Medulla oblongata (tissue), 1 donor: ENCODE results near the gene LCMT2.
A peak's percentile ranks its signal among the peaks of the same experiment; 100 is the strongest.

Source experiments
- DNase-seq: peaks from one replicate; pipeline ENCODE4 v3.0.0-alpha.2; 2015; ENCODE audit errors: extremely low spot score

LCMT2 gene, protein sequence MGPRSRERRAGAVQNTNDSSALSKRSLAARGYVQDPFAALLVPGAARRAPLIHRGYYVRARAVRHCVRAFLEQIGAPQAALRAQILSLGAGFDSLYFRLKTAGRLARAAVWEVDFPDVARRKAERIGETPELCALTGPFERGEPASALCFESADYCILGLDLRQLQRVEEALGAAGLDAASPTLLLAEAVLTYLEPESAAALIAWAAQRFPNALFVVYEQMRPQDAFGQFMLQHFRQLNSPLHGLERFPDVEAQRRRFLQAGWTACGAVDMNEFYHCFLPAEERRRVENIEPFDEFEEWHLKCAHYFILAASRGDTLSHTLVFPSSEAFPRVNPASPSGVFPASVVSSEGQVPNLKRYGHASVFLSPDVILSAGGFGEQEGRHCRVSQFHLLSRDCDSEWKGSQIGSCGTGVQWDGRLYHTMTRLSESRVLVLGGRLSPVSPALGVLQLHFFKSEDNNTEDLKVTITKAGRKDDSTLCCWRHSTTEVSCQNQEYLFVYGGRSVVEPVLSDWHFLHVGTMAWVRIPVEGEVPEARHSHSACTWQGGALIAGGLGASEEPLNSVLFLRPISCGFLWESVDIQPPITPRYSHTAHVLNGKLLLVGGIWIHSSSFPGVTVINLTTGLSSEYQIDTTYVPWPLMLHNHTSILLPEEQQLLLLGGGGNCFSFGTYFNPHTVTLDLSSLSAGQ

GRCh38 chr15:43329960-43330779 is at the start of gene LCMT2:
Gene LCMT2, minus strand, starts transcription at chr15:43330573. Its CDS starts 84 bp downstream, at chr15:43330489.
- peak; percentile 98 for DNase-seq

GRCh38 chr15:43378601-43379000 is 48.2 kb upstream of the LCMT2 start:
- no peak for DNase-seq

GRCh38 chr15:43376017-43376705 is 45.8 kb upstream of the LCMT2 start:
- no peak for DNase-seq

GRCh38 chr15:43370975-43371974 is 40.9 kb upstream of the LCMT2 start, which contains the start of the genes TUBGCP4 and ZSCAN29:
Gene TUBGCP4, plus strand, starts transcription at chr15:43371101. Its CDS starts 254 bp downstream, at chr15:43371355.
Gene ZSCAN29, minus strand, starts transcription at chr15:43371043. Its CDS starts 1,130 bp downstream, at chr15:43369913.
- DNase-seq: peak; percentile 81

DNA sequence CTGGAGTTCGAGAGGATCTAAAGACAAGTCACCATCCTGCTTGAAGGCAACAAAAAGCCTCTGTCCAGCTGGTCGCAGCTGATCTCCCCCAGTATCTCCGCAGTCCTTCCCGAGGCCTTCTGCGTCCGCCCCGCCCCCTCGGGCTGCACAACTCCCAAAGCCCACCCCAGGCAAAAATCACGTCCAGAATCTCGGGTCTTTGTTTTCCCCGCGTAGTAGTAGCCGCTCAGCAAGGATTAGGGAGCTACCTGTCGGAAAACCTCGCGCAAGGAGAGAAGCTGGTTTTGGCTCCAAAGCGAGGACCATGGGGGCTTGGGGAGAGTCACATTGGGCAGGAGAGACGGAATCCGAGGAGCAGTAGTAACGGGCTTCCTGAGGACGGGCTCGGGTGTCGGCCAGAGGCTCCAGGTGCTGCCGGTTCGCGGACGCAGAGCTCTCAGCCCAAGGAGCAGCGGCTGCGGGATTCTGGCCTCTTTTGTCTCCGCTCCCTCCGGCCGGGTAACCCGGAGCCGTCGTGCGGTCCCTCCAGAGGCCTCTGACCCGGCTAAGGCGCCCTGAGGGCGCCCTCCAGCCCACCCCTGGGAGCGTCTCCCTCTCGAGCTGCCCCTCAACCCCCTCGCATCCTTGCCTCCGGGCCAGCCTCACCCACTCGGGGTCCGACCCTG is 40.1 kb upstream of the LCMT2 start:
- peak; percentile 37 for DNase-seq

DNA sequence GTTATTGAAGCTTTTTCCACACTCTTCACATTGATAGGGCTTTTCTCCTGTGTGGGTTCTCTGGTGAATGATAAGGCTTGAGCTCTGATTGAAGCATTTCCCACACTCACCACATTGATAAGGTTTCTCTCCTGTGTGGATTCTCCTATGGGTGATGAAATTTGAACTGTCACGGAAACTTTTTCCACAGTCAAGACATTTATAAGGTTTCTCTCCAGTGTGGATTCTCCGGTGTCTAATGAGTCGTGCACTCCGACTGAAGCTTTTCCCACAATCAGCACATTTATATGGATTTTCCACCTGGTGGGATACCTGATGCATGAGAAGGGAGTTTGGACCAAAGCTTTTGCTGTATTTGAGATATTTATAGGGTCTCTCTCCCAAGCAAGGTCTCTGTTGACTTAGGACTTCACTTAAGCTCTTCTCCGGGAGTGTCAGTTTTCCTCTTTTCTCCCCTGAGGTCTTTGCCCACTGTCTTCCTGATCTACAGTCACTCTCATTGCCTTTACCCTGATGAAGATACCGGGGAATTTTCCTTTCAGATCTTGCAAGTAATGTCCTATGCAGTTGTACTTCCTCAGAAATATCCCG is 31.0 kb upstream of the LCMT2 start:
- no peak for DNase-seq

- DNase-seq: no peak
These were observed 30.4 kb upstream of the LCMT2 start for GRCh38 chr15:43360821-43361220.

DNA sequence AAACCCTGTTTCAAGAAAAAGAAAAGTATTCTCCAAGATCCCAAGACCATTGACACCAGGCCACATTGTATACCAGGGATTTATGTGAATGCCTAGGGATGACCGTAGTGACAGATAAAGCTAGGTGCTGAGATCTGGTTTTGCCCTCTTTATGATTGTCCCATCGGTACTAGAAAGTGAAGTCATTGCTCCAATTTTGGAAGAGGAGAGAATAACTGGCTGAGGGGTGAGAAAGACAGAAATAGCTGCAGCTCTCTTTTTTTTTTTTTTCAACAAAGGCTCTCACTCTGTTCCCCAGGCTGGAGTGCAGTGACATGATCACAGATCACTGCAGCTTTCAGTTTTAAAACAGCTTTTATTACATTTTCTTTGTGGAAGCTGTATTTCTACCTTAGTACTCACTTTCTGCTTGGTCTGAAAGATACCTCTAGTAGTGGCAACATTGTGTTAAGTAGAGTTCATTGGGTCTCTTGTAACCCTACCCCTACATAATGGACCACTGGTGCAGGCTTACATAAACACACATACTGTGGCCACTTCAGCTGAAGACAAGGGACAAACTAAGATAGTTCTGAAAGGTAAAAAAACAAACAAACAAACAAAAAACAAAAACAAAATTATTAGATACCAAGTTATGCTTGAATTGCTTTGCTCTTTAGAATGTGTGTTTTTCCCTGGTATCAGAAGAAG is 22.5 kb upstream of the LCMT2 start:
- no peak for DNase-seq

DNA sequence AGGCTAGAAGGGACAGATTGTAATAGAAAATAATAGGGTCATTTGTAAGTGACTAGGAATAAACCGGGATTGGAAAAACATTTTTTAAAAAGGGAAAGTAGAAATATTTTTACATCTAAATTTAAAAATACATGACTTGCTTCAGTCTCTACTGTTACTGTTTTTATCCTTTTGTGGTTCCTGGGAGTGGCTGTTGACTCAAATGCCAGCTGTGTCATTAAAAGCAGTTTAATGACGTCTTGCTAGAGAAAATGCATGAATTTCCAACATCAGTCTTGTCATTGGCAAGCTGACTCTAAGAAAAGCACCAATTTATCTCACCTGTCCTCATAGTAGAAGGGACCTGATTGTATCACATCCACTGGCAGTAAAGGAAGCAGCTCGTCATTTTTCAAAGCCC is 16.7 kb upstream of the LCMT2 start:
- DNase-seq: no peak

DNA sequence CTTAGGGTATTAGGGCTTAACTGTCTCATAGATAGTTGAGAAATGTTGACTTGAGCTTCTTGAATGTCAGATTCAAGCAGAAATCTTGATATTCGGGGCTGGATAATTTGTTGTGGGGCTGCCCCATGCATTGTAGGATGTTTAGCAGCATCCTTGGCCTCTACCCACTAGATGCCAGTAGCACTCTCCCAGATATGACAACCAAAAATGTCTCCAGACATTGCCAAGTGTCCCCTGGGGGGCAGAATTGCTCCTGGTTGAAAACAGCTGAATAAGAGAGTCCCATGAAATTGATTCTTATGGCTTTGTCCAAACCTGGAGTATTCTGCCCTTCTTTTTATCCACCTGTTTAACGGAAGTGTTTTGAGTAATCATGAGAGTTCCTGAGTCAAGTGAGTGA is 15.9 kb upstream of the LCMT2 start:
- DNase-seq: no peak

- no peak for DNase-seq
These were observed 361 bp upstream of the LCMT2 start for GRCh38 chr15:43330780-43331087.

GRCh38 chr15:43329217-43329959 is 985 bp downstream of the LCMT2 start:
- peak; percentile 37 for DNase-seq

DNA sequence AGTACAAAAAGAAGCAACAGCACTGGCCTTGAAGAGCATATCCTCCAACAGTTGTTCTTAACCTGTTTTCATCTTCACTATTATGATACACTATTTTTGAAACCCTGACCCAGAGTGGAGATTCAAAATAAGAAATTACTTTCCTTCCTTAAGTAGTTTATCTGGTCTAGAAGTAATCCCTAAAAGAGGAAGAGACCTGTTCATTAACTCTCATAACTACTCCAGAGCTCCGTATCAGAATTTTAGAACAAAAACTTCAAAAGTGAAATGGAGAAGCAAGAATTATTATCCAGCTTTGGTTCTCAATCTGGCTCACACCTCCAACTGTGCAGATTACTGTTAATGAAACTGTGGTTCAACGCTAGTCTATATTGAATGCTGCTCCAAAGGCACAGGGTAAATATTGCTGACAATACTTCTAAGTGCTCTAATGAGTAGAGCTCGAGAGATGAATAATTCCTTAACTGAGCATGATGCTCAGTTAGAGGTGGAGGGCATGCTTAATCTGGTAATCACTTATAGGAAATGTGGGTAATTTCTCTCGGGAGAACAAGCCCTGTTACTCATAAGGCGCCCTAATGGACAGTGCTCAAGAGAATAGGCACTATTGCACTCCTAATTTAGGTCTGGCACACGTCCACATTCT is 5.2 kb downstream of the LCMT2 start:
- no peak for DNase-seq

DNA sequence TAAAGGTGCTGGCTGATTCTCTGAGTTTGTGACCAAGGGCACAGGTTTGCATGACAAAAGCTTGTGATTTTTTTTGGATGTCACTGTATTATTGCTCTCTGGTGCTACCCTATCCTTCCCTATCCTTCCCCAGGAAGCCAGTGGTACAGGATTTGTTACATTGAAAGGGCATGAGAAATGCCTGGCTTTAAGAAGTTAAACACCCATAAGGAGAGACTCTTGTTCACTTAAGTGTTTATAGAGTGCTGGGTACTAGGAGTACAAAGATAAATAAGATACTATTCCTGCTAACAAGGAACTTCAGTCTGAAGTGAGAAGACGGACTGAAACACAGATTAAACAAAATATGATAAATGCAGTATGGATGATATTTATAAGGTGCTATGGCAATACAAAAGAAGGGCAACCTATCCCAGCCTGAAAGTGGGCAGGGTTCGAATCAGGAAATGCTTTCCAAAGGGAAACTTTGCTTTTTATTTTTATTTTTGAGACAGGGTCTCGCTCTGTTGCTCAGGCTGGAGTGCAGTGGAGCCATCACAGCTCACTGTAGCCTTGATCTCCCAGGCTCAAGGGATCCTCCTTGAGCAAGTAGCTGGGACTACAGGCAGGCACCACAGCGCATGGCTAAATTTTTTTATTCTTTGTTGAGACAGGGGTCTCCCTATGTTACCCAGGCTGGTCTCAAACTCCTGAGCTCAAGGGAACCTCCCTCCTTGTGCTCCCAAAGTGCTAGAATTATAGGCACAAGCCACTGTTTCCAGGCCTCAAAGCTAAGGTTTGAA is 11.2 kb downstream of the LCMT2 start:
- no peak for DNase-seq

- no peak for DNase-seq
These were observed 12.7 kb downstream of the LCMT2 start for GRCh38 chr15:43317566-43318184.

DNA sequence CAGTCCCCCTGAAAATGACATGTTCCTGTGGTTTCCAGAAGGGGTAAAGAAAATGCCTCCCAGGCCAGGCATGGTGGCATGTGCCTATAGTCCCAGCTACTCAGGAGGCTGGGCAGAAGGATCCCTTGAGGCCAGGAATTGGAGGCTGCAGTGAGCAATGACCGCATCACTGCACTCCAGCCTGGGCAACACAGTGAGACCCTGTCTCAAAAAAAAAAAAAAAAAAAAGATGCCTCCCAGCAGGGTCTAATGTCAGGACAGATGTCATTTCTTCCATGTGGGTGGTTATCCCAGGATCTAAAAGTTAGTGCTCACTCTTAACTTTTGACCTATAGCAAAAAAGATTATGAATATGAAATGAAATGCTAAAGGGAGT is 13.4 kb downstream of the LCMT2 start:
- no peak for DNase-seq
